Stomach (tissue), 9 donors: ENCODE data around the gene SCGB1D2. TPM values are rescaled to one million over a fixed set of nuclear protein-coding genes. Genes with fewer than 3 reads are reported as not detected.

Experiments
- DNase-seq, 2 donors: peaks; one replicate each; pipeline versions ENCODE4 v3.0.0 to v3.0.0-alpha.2; 2013 to 2019
- H3K27ac ChIP-seq, 5 donors: fragments of 200-600 bp in 4 of 5; sonication (generic) in 4 of 5; one replicate each; pipeline ENCODE4 v1.5.1; 2013 to 2019; ENCODE audit warnings: mild to moderate bottlenecking in 1 of 5, moderate library complexity in 1 of 5
- H3K27me3 ChIP-seq, 3 donors: fragments of 200-600 bp; sonication (generic); one replicate each; pipeline ENCODE4 v1.5.1; 2017 to 2019; ENCODE audit warnings: mixed run types in 1 of 3
- H3K36me3 ChIP-seq, 4 donors: fragments of 200-600 bp; sonication (generic); 1 replicate in 3 of 4; 2 replicates in 1 of 4; pipeline ENCODE4 v1.5.1; 2016 to 2019
- H3K4me1 ChIP-seq, 4 donors: fragments of 200-600 bp; sonication (generic); one replicate each; pipeline ENCODE4 v1.5.1; 2016 to 2019
- H3K4me3 ChIP-seq, 4 donors: fragments of 200-600 bp; sonication (generic) in 3 of 4; one replicate each; pipeline ENCODE4 v1.5.1; 2016 to 2019; ENCODE audit warnings: mild to moderate bottlenecking in 1 of 4
- H3K9me3 ChIP-seq, 4 donors: fragments of 200-600 bp; sonication (generic); one replicate each; pipeline ENCODE4 v1.5.1; 2016 to 2019
- CTCF ChIP-seq, 7 experiments: fragments of 450-650 bp in 4 of 7; fragments of 200-600 bp in 3 of 7; sonication (generic) in 3 of 7; IDR thresholded peaks; one replicate each; pipeline ENCODE4 v1.5.1; 2016 to 2019; ENCODE audit warnings: antibody characterized with exemption in 7 of 7, control low read depth in 2 of 7, mild to moderate bottlenecking in 1 of 7
- EP300 ChIP-seq: sonication (generic); formaldehyde crosslinking; IDR thresholded peaks from one replicate; pipeline ENCODE4 v1.6.1; 2017; ENCODE audit warnings: antibody characterized with exemption
- POLR2A ChIP-seq, 4 donors: fragments of 450-650 bp; IDR thresholded peaks; one replicate each; pipeline ENCODE4 v1.6.1; 2016; ENCODE audit warnings: antibody characterized with exemption in 4 of 4, control low read depth in 2 of 4, mild to moderate bottlenecking in 1 of 4, moderate library complexity in 1 of 4
- POLR2AphosphoS5 ChIP-seq, 3 donors: sonication (generic); formaldehyde crosslinking; IDR thresholded peaks; one replicate each; pipeline ENCODE4 v1.6.1; 2016; ENCODE audit warnings: antibody characterized with exemption in 3 of 3
- WGBS, 5 donors: extraction: QIAGEN DNeasy Blood & Tissue Kit in 3 of 5; methylation state at CpG; one replicate each; pipeline versions ENCODE4 v1.1.5 to v1.1.7; 2013 to 2018; 5-methylcytosine and 5-hydroxymethylcytosine counted together
- intact Hi-C: fragments of 100-400 bp; cut with DNase I; formaldehyde crosslinking; loops from one replicate; pipeline ENCODE4 v1.15.1; 2023; ENCODE audit warnings: low total_unique reads
- polyA plus RNA-seq, 3 donors: library from polyadenylated mRNA; stranded (reverse); fragments of 200-250 nt; gene quantifications; one replicate each; pipeline ENCODE4 v1.2.3, GENCODE V29; 2013
- total RNA-seq, 5 donors: library from RNA; depleted of rRNA; stranded (reverse); fragments of >200 nt; gene quantifications; one replicate each; pipeline versions ENCODE4 v1.1.0 to v1.2.3, GENCODE V29; 2014 to 2016
- donor health status: healthy with polysubstance abuse.
- donor health status: Bipolar disorder and iron deficiency.
- donor health status: healthy.

SCGB1D2 gene
- total and polyA plus RNA-seq, 8 donors = not detected

- intact Hi-C loops = no loop called here
- 82 to 87% (median 84%) methylated on average over 1 of the region's 1 CpG for WGBS, 5 donors
- Histone ChIP-seq H3K36me3 (no peaks in the 10 kb centered on the region), H3K4me3 (no peak overlapping the region), H3K4me1 (no peaks in the 10 kb centered on the region), H3K27me3 (peaks cover 0 to 6% (median 0%) of the 10 kb centered on the region in 3 donors), H3K27ac (no peak overlapping the region), H3K9me3 (no peaks in the 10 kb centered on the region)
- TF ChIP-seq POLR2AphosphoS5 (IDR thresholded peaks at IDR 0.05) (no peak), CTCF (IDR thresholded peaks at IDR 0.05) (no peak), POLR2A (IDR thresholded peaks at IDR 0.05) (no peak), EP300 (no peak)
- DNase-seq = no peak
These were observed 22.0 kb downstream of the SCGB1D2 start for GRCh38 chr11:62264004-62264403.

- TF ChIP-seq CTCF (IDR thresholded peaks at IDR 0.05) (no peak), EP300 (no peak), POLR2AphosphoS5 (IDR thresholded peaks at IDR 0.05) (no peak), POLR2A (IDR thresholded peaks at IDR 0.05) (no peak)
- intact Hi-C loops = no loop called here
- WGBS, 5 donors = 59 to 68% (median 66%) methylated on average over 4 of the region's 4 CpGs
These were observed 24.5 kb downstream of the SCGB1D2 start for GRCh38 chr11:62266558-62266957.

GRCh38 chr11:62267050-62267449, 25.0 kb downstream of the SCGB1D2 start:
- Histone ChIP-seq H3K4me1 (no peaks in the 10 kb centered on the region), H3K4me3 (no peak overlapping the region), H3K27ac (no peak overlapping the region), H3K9me3 (no peaks in the 10 kb centered on the region), H3K27me3 (peaks cover 0 to 8% (median 0%) of the 10 kb centered on the region in 3 donors), H3K36me3 (no peaks in the 10 kb centered on the region)
- intact Hi-C loops = no loop called here
- 75 to 96% (median 85%) methylated on average over 1 of the region's 1 CpG for WGBS, 5 donors
- DNase-seq = no peak
- no peak for TF ChIP-seq POLR2A (IDR thresholded peaks at IDR 0.05)
- TF ChIP-seq CTCF (IDR thresholded peaks at IDR 0.05) = no peak
- TF ChIP-seq POLR2AphosphoS5 (IDR thresholded peaks at IDR 0.05) = no peak
- TF ChIP-seq EP300 = no peak

More at GRCh38 chr11:62266558-62266957, 24.5 kb downstream of the SCGB1D2 start:
- DNase-seq = no peak
- no peaks in the 10 kb centered on the region for H3K9me3 ChIP-seq
- no peaks in the 10 kb centered on the region for H3K4me1 ChIP-seq
- H3K4me3 ChIP-seq = no peak overlapping the region
- H3K36me3 ChIP-seq = no peaks in the 10 kb centered on the region
- H3K27ac ChIP-seq = no peak overlapping the region
- H3K27me3 ChIP-seq = peaks cover 0 to 8% (median 0%) of the 10 kb centered on the region in 3 donors

GRCh38 chr11:62267576-62267975, 25.5 kb downstream of the SCGB1D2 start:
- Histone ChIP-seq H3K27ac (no peak overlapping the region), H3K27me3 (peaks cover 0 to 8% (median 0%) of the 10 kb centered on the region in 3 donors), H3K9me3 (no peaks in the 10 kb centered on the region), H3K36me3 (no peaks in the 10 kb centered on the region), H3K4me1 (no peaks in the 10 kb centered on the region), H3K4me3 (no peak overlapping the region)
- intact Hi-C loops = no loop called here
- 74 to 80% (median 75%) methylated on average over 3 of the region's 3 CpGs for WGBS, 5 donors
- no peak for TF ChIP-seq POLR2AphosphoS5 (IDR thresholded peaks at IDR 0.05)
- no peak for TF ChIP-seq EP300
- no peak for TF ChIP-seq CTCF (IDR thresholded peaks at IDR 0.05)
- TF ChIP-seq POLR2A (IDR thresholded peaks at IDR 0.05) = no peak
- no peak for DNase-seq
